Upper lobe of left lung (tissue), 6 donors: ENCODE results near the gene RBPJ. TPM values are rescaled to one million over a fixed set of nuclear protein-coding genes. Genes with fewer than 3 reads are reported as not detected.

Experiments used
- ATAC-seq, 2 donors: fragments of 200-7000 bp; cut with Tn5 transposase; one replicate each; pipeline ENCODE4 v1.9.1; 2022; ENCODE audit warnings: mild to moderate bottlenecking in 2 of 2, moderate library complexity in 2 of 2; ENCODE audit not compliant: low FRiP score in 2 of 2
- DNase-seq, 2 donors: peaks; one replicate each; pipeline ENCODE4 v3.0.0-alpha.2; 2019 to 2020
- H3K27ac ChIP-seq, 4 donors: fragments of 200-600 bp; sonication (generic); one replicate each; pipeline ENCODE4 v1.5.1; 2016 to 2019
- H3K27me3 ChIP-seq, 4 donors: fragments of 200-600 bp; sonication (generic); one replicate each; pipeline ENCODE4 v1.5.1; 2017 to 2019
- H3K36me3 ChIP-seq, 4 donors: fragments of 200-600 bp; sonication (generic); one replicate each; pipeline ENCODE4 v1.5.1; 2016 to 2019
- H3K4me1 ChIP-seq, 4 donors: fragments of 200-600 bp; sonication (generic); one replicate each; pipeline ENCODE4 v1.5.1; 2018 to 2019
- H3K4me3 ChIP-seq, 4 donors: fragments of 200-600 bp; sonication (generic); one replicate each; pipeline ENCODE4 v1.5.1; 2017 to 2019; ENCODE audit warnings: mild to moderate bottlenecking in 2 of 4, moderate library complexity in 1 of 4
- H3K9me3 ChIP-seq, 4 donors: fragments of 200-600 bp; sonication (generic); one replicate each; pipeline ENCODE4 v1.5.1; 2018 to 2019
- CTCF ChIP-seq, 6 experiments: fragments of 450-650 bp in 4 of 6; fragments of 200-600 bp in 2 of 6; sonication (generic) in 2 of 6; IDR thresholded peaks; one replicate each; pipeline ENCODE4 v1.5.1; 2016 to 2019; ENCODE audit warnings: antibody characterized with exemption in 6 of 6
- EP300 ChIP-seq, 4 donors: sonication (generic); formaldehyde crosslinking; IDR thresholded peaks; one replicate each; pipeline ENCODE4 v1.5.1; 2017; ENCODE audit warnings: antibody characterized with exemption in 4 of 4, control low read depth in 2 of 4
- POLR2A ChIP-seq, 4 donors: fragments of 450-650 bp; IDR thresholded peaks; one replicate each; pipeline ENCODE4 v1.5.1; 2016 to 2017; ENCODE audit warnings: antibody characterized with exemption in 4 of 4, mild to moderate bottlenecking in 2 of 4
- POLR2AphosphoS5 ChIP-seq, 2 donors: sonication (generic); formaldehyde crosslinking; IDR thresholded peaks; one replicate each; pipeline ENCODE4 v1.5.1; 2017; ENCODE audit warnings: antibody characterized with exemption in 2 of 2
- WGBS, 2 donors: methylation state at CpG; one replicate each; pipeline ENCODE4 v1.1.5; 2017 to 2018; 5-methylcytosine and 5-hydroxymethylcytosine counted together
- total RNA-seq, 6 donors: library from RNA; depleted of rRNA in 4 of 6; stranded (reverse); fragments of >200 nt in 4 of 6; gene quantifications; one replicate each; pipeline versions ENCODE4 v1.1.0 to v1.2.1, GENCODE V29; 2016 to 2021
- donor health status: DM: no; HTN: no; CAD: no; lungs with moderate emphysema.
- donor health status: DM: no; HTN: yes; CAD: no; lungs with severe emphysema.

The RBPJ gene
- total RNA-seq, 6 donors from 2014 or later = 59.4 to 93.2 (median 79.4) TPM

- H3K27me3 ChIP-seq = no peaks in the 10 kb centered on the region
- H3K9me3 ChIP-seq = no peaks in the 10 kb centered on the region
- ATAC-seq = no peak
- DNase-seq = no peak
- H3K4me1 ChIP-seq = peaks cover 12 to 23% (median 14%) of the 10 kb centered on the region in 4 donors
- no peak overlapping the region for H3K4me3 ChIP-seq
- no peak overlapping the region for H3K27ac ChIP-seq
- H3K36me3 ChIP-seq = peaks cover 0 to 6% (median 2%) of the 10 kb centered on the region in 4 donors
- TF ChIP-seq POLR2AphosphoS5 (IDR thresholded peaks at IDR 0.05) = no peak
- no peak for TF ChIP-seq POLR2A (IDR thresholded peaks at IDR 0.05)
- TF ChIP-seq CTCF (IDR thresholded peaks at IDR 0.05) = no peak
- TF ChIP-seq EP300 (IDR thresholded peaks at IDR 0.05) = no peak
These were observed 48.8 kb downstream of the RBPJ start for GRCh38 chr4:26369581-26369980.

- H3K36me3 ChIP-seq = no peaks in the 10 kb centered on the region
- DNase-seq (no peak), ATAC-seq (no peak)
- no peaks in the 10 kb centered on the region for H3K27me3 ChIP-seq
- no peak overlapping the region for H3K4me3 ChIP-seq
- TF ChIP-seq EP300 (IDR thresholded peaks at IDR 0.05) (no peak), CTCF (IDR thresholded peaks at IDR 0.05) (no peak), POLR2AphosphoS5 (IDR thresholded peaks at IDR 0.05) (no peak), POLR2A (IDR thresholded peaks at IDR 0.05) (no peak)
- H3K27ac ChIP-seq = no peak overlapping the region
- H3K9me3 ChIP-seq = no peaks in the 10 kb centered on the region
- peaks cover 14 to 25% (median 18%) of the 10 kb centered on the region in 4 donors for H3K4me1 ChIP-seq
- 90 to 94% methylated on average over 3 of the region's 3 CpGs for WGBS, 2 donors
These were observed 51.3 kb downstream of the RBPJ start for GRCh38 chr4:26372076-26372475.

DNA sequence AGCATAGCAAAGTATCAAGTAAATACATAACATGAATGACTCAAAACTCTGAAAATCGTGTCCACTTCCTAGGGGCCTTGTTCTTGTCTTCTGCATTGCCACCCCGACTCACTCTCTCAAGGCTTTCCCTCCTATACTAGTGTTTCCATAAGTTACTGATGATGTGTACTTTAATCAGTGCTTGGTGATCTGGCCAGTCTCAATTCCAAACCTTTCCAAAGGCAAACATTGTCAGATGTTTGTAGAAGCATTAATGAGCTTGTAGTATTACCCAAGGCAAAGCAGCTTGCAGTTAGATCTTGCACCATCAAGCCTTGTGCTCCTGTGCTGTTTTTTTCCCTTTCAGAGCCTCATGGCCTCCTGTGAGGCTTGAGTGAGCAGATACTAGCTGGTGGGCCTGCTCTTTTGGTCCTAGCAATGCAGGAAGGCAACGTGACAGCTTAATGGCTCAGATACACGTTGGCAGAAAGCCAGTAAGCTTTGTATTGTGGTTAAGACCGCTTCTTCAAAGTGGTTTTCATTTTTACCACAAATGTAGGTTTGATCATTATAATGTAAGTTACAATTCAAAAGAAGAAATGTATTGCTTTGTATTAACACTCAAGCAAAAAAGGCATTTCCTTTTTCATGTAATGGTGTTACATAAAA is 51.8 kb downstream of the RBPJ start:
- peaks cover 18 to 31% (median 24%) of the 10 kb centered on the region in 4 donors for H3K4me1 ChIP-seq
- H3K9me3 ChIP-seq = no peaks in the 10 kb centered on the region
- H3K4me3 ChIP-seq = no peak overlapping the region
- peak in 1 of 2 donors; percentile 30 for ATAC-seq
- H3K27me3 ChIP-seq = no peaks in the 10 kb centered on the region
- DNase-seq = peak in 1 of 2 donors; percentile 31
- 29 to 32% methylated on average over 5 of the region's 5 CpGs for WGBS, 2 donors
- no peak for TF ChIP-seq POLR2AphosphoS5 (IDR thresholded peaks at IDR 0.05)
- no peak for TF ChIP-seq CTCF (IDR thresholded peaks at IDR 0.05)
- no peak overlapping the region for H3K27ac ChIP-seq
- H3K36me3 ChIP-seq = no peaks in the 10 kb centered on the region

DNA sequence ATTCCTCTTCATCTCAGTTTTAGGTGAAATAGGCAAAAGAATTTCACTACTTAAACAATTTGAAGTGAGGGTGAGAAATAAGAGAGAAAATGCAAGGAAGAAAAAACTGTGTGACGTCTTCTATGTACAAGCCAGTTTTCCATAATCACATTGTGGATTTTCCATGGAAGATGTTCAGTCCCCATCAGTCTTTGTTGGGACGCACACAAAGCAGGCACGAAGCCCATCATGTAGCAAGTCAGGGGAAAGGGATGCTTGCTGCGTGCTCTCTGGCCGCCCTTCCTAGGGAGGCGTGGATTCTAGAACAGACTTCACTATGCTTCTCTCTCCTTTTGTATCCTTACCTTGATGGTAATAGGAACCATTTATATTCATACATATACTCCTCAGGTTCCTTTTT is 54.7 kb downstream of the RBPJ start:
- TF ChIP-seq POLR2A (IDR thresholded peaks at IDR 0.05) = no peak
- no peak for TF ChIP-seq POLR2AphosphoS5 (IDR thresholded peaks at IDR 0.05)
- TF ChIP-seq EP300 (IDR thresholded peaks at IDR 0.05) = no peak
- TF ChIP-seq CTCF (IDR thresholded peaks at IDR 0.05) = no peak
- 87 to 91% methylated on average over 6 of the region's 6 CpGs for WGBS, 2 donors

More for the DNA sequence above, 54.7 kb downstream of the RBPJ start:
- H3K36me3 ChIP-seq = no peaks in the 10 kb centered on the region
- H3K9me3 ChIP-seq = no peaks in the 10 kb centered on the region
- H3K27ac ChIP-seq = no peak overlapping the region
- ATAC-seq = no peak
- peaks cover 25 to 42% (median 34%) of the 10 kb centered on the region in 4 donors for H3K4me1 ChIP-seq
- H3K27me3 ChIP-seq = no peaks in the 10 kb centered on the region
- no peak overlapping the region for H3K4me3 ChIP-seq
- no peak for DNase-seq
